ENCODE measurements around the gene BDKRB2.
A peak's percentile ranks its signal among the peaks of the same experiment; 100 is the strongest.

The BDKRB2 gene

GRCh38 chr14:96270565-96271420, 66.2 kb downstream of the BDKRB2 start:
- no peak for DNase-seq (ENCODE audit: low read depth, low spot score)

GRCh38 chr14:96271421-96271762, 66.8 kb downstream of the BDKRB2 start:
- no peak for DNase-seq (ENCODE audit: low read depth, low spot score)

- no peak for DNase-seq (ENCODE audit: low read depth, low spot score)
These were observed 68.3 kb downstream of the BDKRB2 start for GRCh38 chr14:96272777-96273473.

GRCh38 chr14:96273629-96274028, 69.0 kb downstream of the BDKRB2 start:
- DNase-seq (ENCODE audit: low read depth, low spot score), result no peak

- no peak for DNase-seq (ENCODE audit: low read depth, low spot score)
These were observed 69.5 kb downstream of the BDKRB2 start for GRCh38 chr14:96274122-96274521.

- DNase-seq (ENCODE audit: low read depth, low spot score), result no peak
These were observed 69.9 kb downstream of the BDKRB2 start for GRCh38 chr14:96274543-96274942.

- DNase-seq (ENCODE audit: low read depth, low spot score), result peak; percentile 41
These were observed 70.8 kb downstream of the BDKRB2 start for GRCh38 chr14:96275177-96276112.

- DNase-seq (ENCODE audit: low read depth, low spot score), result no peak
These were observed 73.3 kb downstream of the BDKRB2 start for GRCh38 chr14:96277890-96278289.

GRCh38 chr14:96279564-96279963, 74.9 kb downstream of the BDKRB2 start:
- no peak for DNase-seq (ENCODE audit: low read depth, low spot score)

GRCh38 chr14:96280104-96280503, 75.5 kb downstream of the BDKRB2 start:
- no peak for DNase-seq (ENCODE audit: low read depth, low spot score)

GRCh38 chr14:96281486-96281885, 76.8 kb downstream of the BDKRB2 start:
- no peak for DNase-seq (ENCODE audit: low read depth, low spot score)

GRCh38 chr14:96284008-96284407, 79.4 kb downstream of the BDKRB2 start:
- no peak for DNase-seq (ENCODE audit: low read depth, low spot score)

GRCh38 chr14:96284430-96284829, 79.8 kb downstream of the BDKRB2 start:
- no peak for DNase-seq (ENCODE audit: low read depth, low spot score)

GRCh38 chr14:96285667-96286066, 81.0 kb downstream of the BDKRB2 start:
- no peak for DNase-seq (ENCODE audit: low read depth, low spot score)

- no peak for DNase-seq (ENCODE audit: low read depth, low spot score)
These were observed 81.6 kb downstream of the BDKRB2 start for GRCh38 chr14:96286251-96286650.

GRCh38 chr14:96287856-96288255, 83.2 kb downstream of the BDKRB2 start:
- no peak for DNase-seq (ENCODE audit: low read depth, low spot score)
